Astrocyte (in vitro differentiated cells and primary cell): ENCODE measurements around the gene LAMA5. TPM values are rescaled to one million over a fixed set of nuclear protein-coding genes. Genes with fewer than 3 reads are reported as not detected.

Experiments
- DNase-seq: peaks from one replicate; pipeline ENCODE4 v3.0.0-alpha.2; 2010; ENCODE audit warnings: low read depth
- FAIRE-seq: peaks from 2 replicates; lab custom pipeline; 2011; peaks lifted over from hg19 to GRCh38; lab: Jason Lieb, UNC
- H2AFZ ChIP-seq: 2 replicates; pipeline ENCODE4 v1.6.0; 2012; ENCODE audit warnings: low read depth, low read length, inconsistent platforms
- H3K27ac ChIP-seq: 2 replicates; pipeline ENCODE4 v1.5.1; 2011; ENCODE audit warnings: low read depth, low read length, inconsistent platforms
- H3K27me3 ChIP-seq: 2 replicates; pipeline ENCODE4 v1.6.0; 2011; ENCODE audit warnings: low read length, inconsistent platforms; ENCODE audit not compliant: insufficient read depth
- H3K36me3 ChIP-seq: 2 replicates; pipeline ENCODE4 v1.5.1; 2011; ENCODE audit warnings: low read length, inconsistent platforms; ENCODE audit not compliant: insufficient read depth
- H3K4me1 ChIP-seq: 2 replicates; pipeline ENCODE4 v1.5.1; 2011; ENCODE audit warnings: low read length, inconsistent platforms; ENCODE audit not compliant: insufficient read depth
- H3K4me2 ChIP-seq: 2 replicates; pipeline ENCODE4 v1.6.0; 2012; ENCODE audit warnings: low read length, inconsistent platforms
- H3K4me3 ChIP-seq: 2 replicates; pipeline ENCODE4 v1.5.1; 2011; ENCODE audit warnings: low read depth, mild to moderate bottlenecking, low read length, inconsistent platforms; ENCODE audit not compliant: insufficient read depth
- H3K79me2 ChIP-seq: 2 replicates; pipeline ENCODE4 v1.6.0; 2012; ENCODE audit warnings: mild to moderate bottlenecking, low read length, inconsistent platforms; ENCODE audit not compliant: insufficient read depth
- H3K9ac ChIP-seq: 2 replicates; pipeline ENCODE4 v1.6.0; 2012; ENCODE audit warnings: mild to moderate bottlenecking, low read length, inconsistent platforms
- H3K9me3 ChIP-seq: 2 replicates; pipeline ENCODE4 v1.5.1; 2012; ENCODE audit warnings: low read depth, mild to moderate bottlenecking, low read length, inconsistent platforms; ENCODE audit not compliant: insufficient read depth
- H4K20me1 ChIP-seq: 2 replicates; pipeline ENCODE4 v1.6.0; 2012; ENCODE audit warnings: low read length, inconsistent platforms; ENCODE audit not compliant: insufficient read depth
- H3K27ac Mint-ChIP-seq: one replicate; pipeline ENCODE4 v1.8.0; 2021; ENCODE audit warnings: mild to moderate bottlenecking, mixed read lengths; ENCODE audit not compliant: unreplicated experiment
- H3K27me3 Mint-ChIP-seq: one replicate; pipeline ENCODE4 v1.8.0; 2021; ENCODE audit warnings: low read depth, mixed read lengths; ENCODE audit not compliant: unreplicated experiment
- H3K36me3 Mint-ChIP-seq: one replicate; pipeline ENCODE4 v1.8.0; 2021; ENCODE audit warnings: low read depth, mixed read lengths; ENCODE audit not compliant: unreplicated experiment
- H3K4me1 Mint-ChIP-seq: one replicate; pipeline ENCODE4 v1.8.0; 2021; ENCODE audit warnings: low read depth, mixed read lengths; ENCODE audit not compliant: unreplicated experiment
- H3K4me3 Mint-ChIP-seq: one replicate; pipeline ENCODE4 v1.8.0; 2021; ENCODE audit warnings: mild to moderate bottlenecking, moderate library complexity, mixed read lengths; ENCODE audit not compliant: unreplicated experiment
- H3K9me3 Mint-ChIP-seq: one replicate; pipeline ENCODE4 v1.8.0; 2021; ENCODE audit warnings: mild to moderate bottlenecking, mixed read lengths; ENCODE audit not compliant: unreplicated experiment
- CTCF ChIP-seq: IDR thresholded peaks from 2 replicates; pipeline ENCODE4 v1.5.1; 2011; ENCODE audit warnings: low read depth, mild to moderate bottlenecking, inconsistent platforms, low read length, moderate library complexity; ENCODE audit not compliant: insufficient read depth
- EZH2 ChIP-seq: IDR thresholded peaks from 2 replicates; pipeline ENCODE4 v1.6.1; 2012; ENCODE audit warnings: mild to moderate bottlenecking, low read length, inconsistent platforms; ENCODE audit not compliant: insufficient read depth
- total RNA-seq: library from RNA; stranded (reverse); gene quantifications from 2 replicates; pipeline ENCODE4 v1.2.1, GENCODE V29; 2021

LAMA5 gene
- total RNA-seq, 1 donor from 2014 or later: 350 TPM

GRCh38 chr20:62327726-62328495 lies 39.2 kb downstream of the LAMA5 start:
- Mint-ChIP-seq H3K27ac (no peak overlapping the region), H3K36me3 (peaks cover 6% of the 10 kb centered on the region), H3K27me3 (no peaks in the 10 kb centered on the region), H3K4me3 (no peak overlapping the region), H3K9me3 (no peaks in the 10 kb centered on the region), H3K4me1 (no peaks in the 10 kb centered on the region)
- DNase-seq: no peak
- Histone ChIP-seq H3K9ac (no peak overlapping the region), H3K4me1 (no peaks in the 10 kb centered on the region), H3K36me3 (no peaks in the 10 kb centered on the region), H3K4me3 (no peak overlapping the region), H4K20me1 (no peaks in the 10 kb centered on the region), H3K79me2 (no peaks in the 10 kb centered on the region), H3K27me3 (no peaks in the 10 kb centered on the region), H3K4me2 (no peak overlapping the region), H2AFZ (no peak overlapping the region), H3K27ac (no peak overlapping the region), H3K9me3 (no peaks in the 10 kb centered on the region)
- FAIRE-seq: no peak
- TF ChIP-seq EZH2: no peak
- no peak for TF ChIP-seq CTCF

- DNase-seq (no peak), FAIRE-seq (no peak)
- Histone ChIP-seq H3K9ac (no peak overlapping the region), H2AFZ (no peak overlapping the region), H4K20me1 (no peaks in the 10 kb centered on the region), H3K36me3 (no peaks in the 10 kb centered on the region), H3K4me1 (no peaks in the 10 kb centered on the region), H3K4me2 (no peak overlapping the region), H3K4me3 (no peak overlapping the region), H3K27ac (no peak overlapping the region), H3K79me2 (no peaks in the 10 kb centered on the region), H3K9me3 (no peaks in the 10 kb centered on the region), H3K27me3 (no peaks in the 10 kb centered on the region)
- TF ChIP-seq CTCF (no peak), EZH2 (no peak)
- Mint-ChIP-seq H3K27ac (no peak overlapping the region), H3K9me3 (no peaks in the 10 kb centered on the region), H3K4me3 (no peak overlapping the region), H3K27me3 (no peaks in the 10 kb centered on the region), H3K4me1 (no peaks in the 10 kb centered on the region), H3K36me3 (peaks cover 6% of the 10 kb centered on the region)
Measured at GRCh38 chr20:62326959-62327725, 40.0 kb downstream of the LAMA5 start.
